Mucosa of stomach (tissue), 1 donor: ENCODE data around the gene SCFD1.
"Not testable (repeated sequence)": the region's sequence is repeated elsewhere in the genome, so short reads cannot be mapped to it uniquely, and the experiment has no call there.

Source experiments
- H3K27me3 ChIP-seq: one replicate; pipeline ENCODE4 v1.7.0; 2013; ENCODE audit warnings: mild to moderate bottlenecking, low read length; ENCODE audit not compliant: control insufficient read depth, insufficient read depth
- H3K36me3 ChIP-seq: one replicate; pipeline ENCODE4 v1.7.0; 2013; ENCODE audit warnings: low read length; ENCODE audit not compliant: control insufficient read depth, insufficient read depth
- H3K4me1 ChIP-seq: one replicate; pipeline ENCODE4 v1.7.0; 2013; ENCODE audit warnings: mild to moderate bottlenecking, low read length; ENCODE audit not compliant: control insufficient read depth, insufficient read depth
- H3K4me3 ChIP-seq: one replicate; pipeline ENCODE4 v1.7.0; 2013; ENCODE audit warnings: low read length
- H3K9ac ChIP-seq: one replicate; pipeline ENCODE4 v1.7.0; 2013; ENCODE audit warnings: mild to moderate bottlenecking, low read length, moderate library complexity
- H3K9me3 ChIP-seq: one replicate; pipeline ENCODE4 v1.7.0; 2013; ENCODE audit warnings: mild to moderate bottlenecking, low read length, moderate library complexity; ENCODE audit not compliant: control insufficient read depth
- donor health status: Pancreatic carcinoma.

Gene SCFD1

DNA sequence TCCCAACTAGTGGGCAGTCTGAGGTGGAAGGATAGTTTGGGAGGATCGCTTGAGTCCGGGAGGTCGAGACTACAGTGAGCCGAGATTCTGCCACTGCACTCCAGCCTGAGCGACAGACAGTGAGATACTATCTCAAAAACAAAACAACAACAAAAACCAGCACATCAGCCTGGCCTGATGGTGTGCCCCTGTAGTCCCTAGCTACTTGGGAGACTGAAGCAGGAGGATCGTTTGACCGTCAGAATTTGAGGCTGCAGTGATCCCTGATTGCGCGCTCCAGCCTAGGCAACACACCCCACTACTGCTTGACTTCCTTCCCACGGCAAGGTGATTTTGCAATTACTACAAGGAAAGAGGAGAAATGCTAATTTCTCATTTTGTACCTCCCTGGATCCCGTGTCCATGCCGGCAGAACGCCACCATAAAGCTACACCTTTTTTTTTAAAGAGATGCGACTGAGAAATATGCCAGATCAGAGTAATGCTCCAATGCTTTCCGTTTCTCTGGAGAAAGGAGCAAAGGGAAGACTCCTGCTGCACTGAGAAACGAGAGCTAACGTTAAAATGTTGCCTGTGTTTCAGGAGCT is 672 bp upstream of the SCFD1 start:
- Histone ChIP-seq H3K27me3 (no peaks in the 10 kb centered on the region), H3K9me3 (no peaks in the 10 kb centered on the region), H3K4me1 (peaks cover 4% of the 10 kb centered on the region), H3K36me3 (no peaks in the 10 kb centered on the region), H3K4me3 (peak overlapping the region; percentile 97), H3K9ac (peak overlapping the region; percentile 98)

GRCh38 chr14:30623412-30624131 is 1.5 kb downstream of the SCFD1 start:
- peak overlapping the region; percentile 98 for H3K9ac ChIP-seq
- H3K36me3 ChIP-seq = no peaks in the 10 kb centered on the region
- peak overlapping the region; percentile 97 for H3K4me3 ChIP-seq
- H3K27me3 ChIP-seq = no peaks in the 10 kb centered on the region
- H3K4me1 ChIP-seq = peaks cover 4% of the 10 kb centered on the region
- H3K9me3 ChIP-seq = no peaks in the 10 kb centered on the region

- Histone ChIP-seq H3K4me3 (no peak overlapping the region), H3K9ac (no peak overlapping the region), H3K36me3 (no peaks in the 10 kb centered on the region), H3K27me3 (no peaks in the 10 kb centered on the region), H3K4me1 (peaks cover 4% of the 10 kb centered on the region), H3K9me3 (no peaks in the 10 kb centered on the region)
Measured at GRCh38 chr14:30624132-30624423, 2.0 kb downstream of the SCFD1 start.

GRCh38 chr14:30625533-30625932 is 3.4 kb downstream of the SCFD1 start:
- no peak overlapping the region for H3K9ac ChIP-seq
- H3K4me1 ChIP-seq = peaks cover 4% of the 10 kb centered on the region

DNA sequence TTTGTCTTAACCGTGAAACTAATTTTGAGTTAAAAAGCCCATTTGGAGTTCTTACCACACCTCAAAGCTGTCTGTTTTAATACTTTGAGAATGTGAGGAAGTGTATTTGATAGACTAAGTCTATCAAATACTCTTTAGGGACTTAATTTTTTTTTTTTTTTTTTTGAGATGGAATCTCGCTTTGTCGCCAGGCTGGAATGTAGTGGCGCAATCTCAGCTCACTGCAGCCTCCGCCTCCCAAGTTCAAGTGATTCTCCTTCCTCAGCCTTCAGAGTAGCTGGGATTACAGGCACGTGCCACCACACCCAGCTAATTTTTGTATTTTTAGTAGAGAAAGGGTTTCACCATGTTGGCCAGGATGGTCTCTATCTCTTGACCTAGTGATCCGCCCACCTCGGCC is 7.3 kb downstream of the SCFD1 start:
- H3K4me1 ChIP-seq, H3K27me3 ChIP-seq, H3K4me3 ChIP-seq, H3K9me3 ChIP-seq, H3K9ac ChIP-seq, H3K36me3 ChIP-seq: not testable (repeated sequence)

More at GRCh38 chr14:30625533-30625932, 3.4 kb downstream of the SCFD1 start:
- Histone ChIP-seq H3K9me3 (no peaks in the 10 kb centered on the region), H3K36me3 (no peaks in the 10 kb centered on the region), H3K27me3 (no peaks in the 10 kb centered on the region), H3K4me3 (no peak overlapping the region)

- Histone ChIP-seq H3K9ac (no peak overlapping the region), H3K27me3 (no peaks in the 10 kb centered on the region), H3K9me3 (no peaks in the 10 kb centered on the region), H3K36me3 (no peaks in the 10 kb centered on the region), H3K4me1 (peaks cover 4% of the 10 kb centered on the region), H3K4me3 (no peak overlapping the region)
Measured at GRCh38 chr14:30630248-30630647, 8.1 kb downstream of the SCFD1 start.

GRCh38 chr14:30632730-30633129 is 10.6 kb downstream of the SCFD1 start:
- H3K36me3 ChIP-seq = no peaks in the 10 kb centered on the region
- no peak overlapping the region for H3K4me3 ChIP-seq
- H3K27me3 ChIP-seq = no peaks in the 10 kb centered on the region
- no peaks in the 10 kb centered on the region for H3K9me3 ChIP-seq
- no peaks in the 10 kb centered on the region for H3K4me1 ChIP-seq
- no peak overlapping the region for H3K9ac ChIP-seq

DNA sequence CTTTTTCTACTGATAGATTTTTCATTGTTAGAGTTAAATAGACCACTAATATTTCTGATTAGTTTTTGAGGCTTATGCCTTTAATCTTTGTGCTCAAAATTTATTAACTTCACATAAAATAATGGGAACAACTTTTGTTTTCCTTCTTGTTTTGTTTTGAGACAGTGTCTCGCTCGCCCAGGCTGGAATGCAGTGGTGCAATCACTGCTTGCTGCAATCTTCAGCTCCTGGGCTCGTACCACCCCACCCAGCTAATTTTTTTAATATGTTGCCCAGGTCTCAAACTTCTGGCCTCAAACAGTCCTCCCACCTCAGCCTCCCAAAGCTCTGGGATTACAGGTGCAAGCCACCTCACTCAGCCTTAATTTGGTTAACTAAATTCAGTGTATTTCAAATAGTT is 16.8 kb downstream of the SCFD1 start:
- H3K4me1 ChIP-seq = no peaks in the 10 kb centered on the region
- H3K27me3 ChIP-seq = no peaks in the 10 kb centered on the region
- no peak overlapping the region for H3K9ac ChIP-seq
- H3K9me3 ChIP-seq = no peaks in the 10 kb centered on the region
- H3K36me3 ChIP-seq = no peaks in the 10 kb centered on the region
- H3K4me3 ChIP-seq = no peak overlapping the region

GRCh38 chr14:30641207-30641606 is 19.1 kb downstream of the SCFD1 start:
- H3K27me3 ChIP-seq = no peaks in the 10 kb centered on the region
- no peaks in the 10 kb centered on the region for H3K9me3 ChIP-seq
- H3K36me3 ChIP-seq = no peaks in the 10 kb centered on the region
- no peak overlapping the region for H3K4me3 ChIP-seq
- no peak overlapping the region for H3K9ac ChIP-seq
- H3K4me1 ChIP-seq = no peaks in the 10 kb centered on the region

DNA sequence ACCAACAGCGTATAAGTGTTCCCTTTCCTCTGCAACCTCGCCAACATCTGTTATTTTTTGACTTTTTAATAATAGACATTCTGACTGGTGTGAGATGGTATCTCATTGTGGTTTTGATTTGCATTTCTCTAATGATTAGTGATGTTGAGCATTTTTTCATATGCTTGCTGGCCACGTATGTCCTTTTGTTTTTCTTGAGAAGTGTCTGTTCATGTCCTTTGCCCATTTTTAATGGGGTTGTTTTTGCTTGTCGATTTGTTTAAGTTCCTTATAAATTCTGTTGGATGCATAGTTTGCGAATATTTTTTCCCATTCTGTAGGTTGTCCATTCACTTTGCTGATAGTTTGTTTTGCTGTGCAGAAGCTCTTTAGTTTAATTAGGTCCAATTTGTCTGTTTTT is 22.3 kb downstream of the SCFD1 start:
- H3K4me1 ChIP-seq, H3K36me3 ChIP-seq: not testable (repeated sequence)

DNA sequence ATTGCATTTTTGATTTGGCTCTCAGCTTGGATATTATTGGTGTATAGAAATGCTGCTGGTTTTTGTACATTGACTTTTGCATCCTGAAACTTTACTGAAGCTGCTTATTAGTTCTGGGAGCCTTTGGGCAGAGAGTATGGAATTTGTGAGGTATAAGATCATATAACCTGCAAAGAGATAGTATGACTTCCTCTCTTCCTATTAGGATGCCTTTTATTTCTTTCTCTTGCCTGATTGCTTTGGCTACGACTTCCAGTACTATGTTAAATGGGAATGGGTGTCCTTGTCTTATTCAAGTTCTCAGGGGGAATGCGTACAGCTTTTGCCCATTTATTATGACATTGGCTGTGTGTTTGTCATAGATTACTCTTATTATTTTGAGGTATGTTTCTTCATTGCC is 23.5 kb downstream of the SCFD1 start:
- Histone ChIP-seq H3K4me3 (no peak overlapping the region), H3K9me3 (no peaks in the 10 kb centered on the region), H3K4me1 (no peaks in the 10 kb centered on the region), H3K36me3 (no peaks in the 10 kb centered on the region), H3K27me3 (no peaks in the 10 kb centered on the region), H3K9ac (no peak overlapping the region)

More for the DNA sequence above, 22.3 kb downstream of the SCFD1 start:
- H3K27me3 ChIP-seq, H3K9me3 ChIP-seq, H3K4me3 ChIP-seq, H3K9ac ChIP-seq: not testable (repeated sequence)

- no peak overlapping the region for H3K4me3 ChIP-seq
- no peaks in the 10 kb centered on the region for H3K27me3 ChIP-seq
- no peak overlapping the region for H3K9ac ChIP-seq
- no peaks in the 10 kb centered on the region for H3K36me3 ChIP-seq
- H3K4me1 ChIP-seq = no peaks in the 10 kb centered on the region
- H3K9me3 ChIP-seq = no peaks in the 10 kb centered on the region
Measured at GRCh38 chr14:30648471-30648870, 26.4 kb downstream of the SCFD1 start.

DNA sequence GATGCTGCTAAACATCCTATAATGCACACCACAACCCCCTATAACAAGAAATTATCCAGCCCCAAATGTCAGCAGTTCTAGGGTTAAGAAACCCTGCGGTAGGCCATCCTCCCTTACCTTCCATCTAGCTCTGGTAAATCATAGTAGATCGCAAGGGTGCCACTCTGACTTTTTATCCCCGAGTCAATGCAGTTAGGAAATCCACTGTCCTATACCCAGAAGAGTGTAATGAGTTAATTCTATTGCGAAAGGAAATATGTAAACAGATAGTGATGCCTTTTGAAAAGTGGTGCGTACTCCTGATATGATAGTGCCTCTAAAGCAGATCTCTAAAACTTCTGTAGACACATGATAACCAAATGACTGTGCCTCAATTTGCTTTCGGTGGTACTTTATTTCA is 29.8 kb downstream of the SCFD1 start:
- no peak overlapping the region for H3K4me3 ChIP-seq
- no peaks in the 10 kb centered on the region for H3K4me1 ChIP-seq
- no peaks in the 10 kb centered on the region for H3K27me3 ChIP-seq
- H3K9ac ChIP-seq = no peak overlapping the region
- H3K9me3 ChIP-seq = no peaks in the 10 kb centered on the region
- H3K36me3 ChIP-seq = peaks cover 5% of the 10 kb centered on the region
